Activated B cell treated with CpG ODN at 0.5 μM for 24 hours (primary cell): Measurements from ENCODE around the gene CCDC88C. TPM values are rescaled to one million over a fixed set of nuclear protein-coding genes. Genes with fewer than 3 reads are reported as not detected.

Source experiments
- ATAC-seq: fragments of 200-7000 bp; cut with Tn5 transposase; one replicate; pipeline ENCODE4 v1.10.0; 2021; ENCODE audit warnings: low read depth, mild to moderate bottlenecking, moderate library complexity
- CTCF ChIA-PET: fragments of 350-600 bp; sonication (Branson Sonifier 250); formaldehyde crosslinking; loops from one replicate; lab custom pipeline; 2021; ENCODE audit warnings: antibody characterized with exemption; lab: Charles Lee
- POLR2A ChIA-PET: fragments of 350-600 bp; sonication (Branson Sonifier 250); formaldehyde crosslinking; loops from one replicate; lab custom pipeline; 2021; ENCODE audit warnings: antibody characterized with exemption; lab: Charles Lee
- DNase-seq: peaks from one replicate; pipeline ENCODE4 v3.0.0; 2022
- H3K27ac Mint-ChIP-seq: one replicate; pipeline ENCODE4 v1.8.0; 2020; ENCODE audit warnings: mixed read lengths
- H3K27me3 Mint-ChIP-seq: one replicate; pipeline ENCODE4 v1.8.0; 2021; ENCODE audit warnings: mixed read lengths
- H3K36me3 Mint-ChIP-seq: one replicate; pipeline ENCODE4 v1.8.0; 2021; ENCODE audit warnings: low read depth, mixed read lengths
- H3K4me1 Mint-ChIP-seq: one replicate; pipeline ENCODE4 v1.8.0; 2021; ENCODE audit warnings: mixed read lengths
- H3K4me3 Mint-ChIP-seq: one replicate; pipeline ENCODE4 v1.8.0; 2020; ENCODE audit warnings: mild to moderate bottlenecking, mixed read lengths
- H3K9me3 Mint-ChIP-seq: one replicate; pipeline ENCODE4 v1.8.0; 2020; ENCODE audit warnings: mixed read lengths
- CTCF ChIP-seq: fragments of 200-600 bp; IDR thresholded peaks from one replicate; pipeline ENCODE4 v1.8.0; 2022; ENCODE audit warnings: antibody characterized with exemption, mild to moderate bottlenecking
- intact Hi-C: fragments of 100-400 bp; cut with micrococcal nuclease; formaldehyde crosslinking; loops from one replicate; pipeline ENCODE4 v1.15.1; 2024
- total RNA-seq: library from RNA; stranded (reverse); gene quantifications from 2 replicates; pipeline ENCODE4 v1.2.3, GENCODE V29; 2022

The CCDC88C gene
- total RNA-seq, 1 donor from 2014 or later, result 164 TPM

GRCh38 chr14:91374879-91375702, 42.5 kb downstream of the CCDC88C start:
- intact Hi-C loops, result loop anchor here (1.0 to 5.0 kb wide), 3 partner anchors 13 to 133 kb away; partner anchors contain the start of gene GPR68
- Mint-ChIP-seq H3K4me3 (peak overlapping the region; percentile 11), H3K36me3 (peaks cover 48% of the 10 kb centered on the region), H3K4me1 (peaks cover 97% of the 10 kb centered on the region), H3K9me3 (no peaks in the 10 kb centered on the region), H3K27me3 (no peaks in the 10 kb centered on the region), H3K27ac (peak overlapping the region; percentile 87)
- CTCF ChIA-PET, result interaction anchor here (1.0 to 3.7 kb wide), 4 partner anchors 12 to 52 kb away, joined by 3 to 18 read pairs (median 8); no protein-coding TSS in a partner anchor
- POLR2A ChIA-PET, result interaction anchor here (0.6 to 6.9 kb wide), 13 partner anchors 10 to 1978 kb away, joined by 3 to 114 read pairs (median 10); partner anchors contain the start of gene CCDC88C
- TF ChIP-seq CTCF, result no peak
- no peak for ATAC-seq
- no peak for DNase-seq

- POLR2A ChIA-PET, result interaction anchor here (0.6 to 6.9 kb wide), 19 partner anchors 8 to 1977 kb away, joined by 3 to 114 read pairs (median 9); partner anchors contain the start of gene CCDC88C
- intact Hi-C loops, result loop anchor here (1.0 to 5.0 kb wide), 3 partner anchors 14 to 132 kb away; partner anchors contain the start of gene GPR68
- Mint-ChIP-seq H3K36me3 (peaks cover 43% of the 10 kb centered on the region), H3K9me3 (no peaks in the 10 kb centered on the region), H3K4me1 (peaks cover 97% of the 10 kb centered on the region), H3K27ac (peak overlapping the region; percentile 87), H3K27me3 (no peaks in the 10 kb centered on the region), H3K4me3 (peak overlapping the region; percentile 78)
- CTCF ChIA-PET, result interaction anchor here (1.0 to 3.7 kb wide), 4 partner anchors 13 to 51 kb away, joined by 3 to 18 read pairs (median 8); no protein-coding TSS in a partner anchor
- no peak for ATAC-seq
- DNase-seq, result no peak
- TF ChIP-seq CTCF, result no peak
These were observed 43.2 kb downstream of the CCDC88C start for GRCh38 chr14:91374287-91374878.

- H3K36me3 Mint-ChIP-seq, result peaks cover 36% of the 10 kb centered on the region
- H3K4me1 Mint-ChIP-seq, result peaks cover 98% of the 10 kb centered on the region
- peak overlapping the region; percentile 87 for H3K27ac Mint-ChIP-seq
- ChIA-PET CTCF (interaction anchor here (1.0 to 3.7 kb wide), 7 partner anchors 14 to 54 kb away, joined by 3 to 18 read pairs (median 3); partner anchors contain the start of gene CCDC88C), POLR2A (interaction anchor here (0.9 to 6.9 kb wide), 19 partner anchors 9 to 124 kb away, joined by 3 to 114 read pairs (median 9); partner anchors contain the start of gene CCDC88C)
- DNase-seq (peak; percentile 66), ATAC-seq (peak; percentile 73)
- intact Hi-C loops, result loop anchor here (1.0 to 5.0 kb wide), 9 partner anchors 9 to 131 kb away; partner anchors contain the start of gene GPR68
- no peaks in the 10 kb centered on the region for H3K9me3 Mint-ChIP-seq
- TF ChIP-seq CTCF, result no peak
- no peaks in the 10 kb centered on the region for H3K27me3 Mint-ChIP-seq
- H3K4me3 Mint-ChIP-seq, result peak overlapping the region; percentile 78
These were observed 43.9 kb downstream of the CCDC88C start for GRCh38 chr14:91373591-91374254.

- Mint-ChIP-seq H3K4me3 (peak overlapping the region; percentile 78), H3K27ac (peak overlapping the region; percentile 87), H3K9me3 (no peaks in the 10 kb centered on the region), H3K4me1 (peaks cover 96% of the 10 kb centered on the region), H3K36me3 (peaks cover 29% of the 10 kb centered on the region), H3K27me3 (no peaks in the 10 kb centered on the region)
- ATAC-seq (peak; percentile 10), DNase-seq (no peak)
- ChIA-PET CTCF (interaction anchor here (0.9 to 3.7 kb wide), 6 partner anchors 18 to 55 kb away, joined by 3 to 18 read pairs (median 6); partner anchors contain the start of gene CCDC88C), POLR2A (interaction anchor here (0.6 to 6.9 kb wide), 21 partner anchors 8 to 304 kb away, joined by 3 to 114 read pairs (median 8); partner anchors contain the start of gene CCDC88C)
- TF ChIP-seq CTCF, result no peak
- intact Hi-C loops, result loop anchor here (1.0 to 5.0 kb wide), 7 partner anchors 9 to 131 kb away; partner anchors contain the start of gene GPR68
These were observed 44.7 kb downstream of the CCDC88C start for GRCh38 chr14:91372671-91373495.
